HEK293 (cell line): Measurements from ENCODE around the gene TUBG1.

Experiments
- CTCF ChIA-PET: fragments of 350-600 bp; formaldehyde crosslinking; extraction: SDS; loops from one replicate; lab custom pipeline; 2021; ENCODE audit warnings: antibody characterized with exemption; lab: Yijun Ruan, JAX
- POLR2A ChIA-PET: fragments of 300-600 bp; formaldehyde crosslinking; extraction: SDS; loops from one replicate; lab custom pipeline; 2020; ENCODE audit warnings: antibody characterized with exemption, inconsistent platforms; lab: Yijun Ruan, JAX
- H3K27ac ChIP-seq: fragments of 200-500 bp; sonication (Bioruptor generic); 2 replicates; pipeline ENCODE4 v1.5.1; 2014; ENCODE audit warnings: low read depth, low read length, control low read depth, inconsistent platforms; ENCODE audit errors: extremely low read depth
- H3K36me3 ChIP-seq, 2 experiments: fragments of 200-500 bp in 1 of 2; sonication (Bioruptor generic) in 1 of 2; 1 replicate in 1 of 2; 2 replicates in 1 of 2; pipeline ENCODE4 v1.5.1; 2014 to 2017; ENCODE audit warnings: inconsistent platforms in 2 of 2, low read length in 2 of 2; ENCODE audit not compliant: control insufficient read depth in 2 of 2, insufficient read depth in 1 of 2
- H3K4me1 ChIP-seq: fragments of 200-500 bp; sonication (Bioruptor generic); 2 replicates; pipeline ENCODE4 v1.5.1; 2014; ENCODE audit warnings: mild to moderate bottlenecking, low read length, inconsistent platforms; ENCODE audit not compliant: control insufficient read depth, insufficient read depth
- H3K4me3 ChIP-seq: 2 replicates; pipeline ENCODE4 v1.5.1; 2011; ENCODE audit warnings: low read depth, mild to moderate bottlenecking, control low read depth, low read length, moderate library complexity
- H3K9me3 ChIP-seq: fragments of 200-500 bp; sonication (Bioruptor generic); 2 replicates; pipeline ENCODE4 v1.5.1; 2014; ENCODE audit warnings: low read depth, low read length, inconsistent platforms; ENCODE audit not compliant: control insufficient read depth, insufficient read depth
- CTCF ChIP-seq: fragments of 450-650 bp; formaldehyde crosslinking; IDR thresholded peaks from 2 replicates; pipeline ENCODE4 v1.5.1; 2016; ENCODE audit warnings: missing biosample characterization, missing genetic modification characterization
- IKZF3 ChIP-seq: fragments of 450-650 bp; IDR thresholded peaks from 2 replicates; pipeline ENCODE4 v1.5.0; 2018; ENCODE audit warnings: missing biosample characterization, mild to moderate bottlenecking, missing genetic modification characterization, moderate library complexity
- PRDM1 ChIP-seq: fragments of 450-650 bp; formaldehyde crosslinking; IDR thresholded peaks from 2 replicates; pipeline ENCODE4; 2016; ENCODE audit warnings: missing biosample characterization, missing genetic modification characterization
- SETDB1 ChIP-seq: IDR thresholded peaks from one replicate; pipeline ENCODE4 v1.6.1; 2017; ENCODE audit warnings: mild to moderate bottlenecking, low read length, moderate library complexity, mixed read lengths; ENCODE audit not compliant: insufficient read length
- ZBTB1 ChIP-seq: fragments of 450-650 bp; formaldehyde crosslinking; IDR thresholded peaks from 2 replicates; pipeline ENCODE4 v1.5.1; 2016; ENCODE audit warnings: missing biosample characterization, missing genetic modification characterization
- ZBTB17 ChIP-seq: fragments of 450-650 bp; formaldehyde crosslinking; IDR thresholded peaks from 2 replicates; pipeline ENCODE4 v1.5.1; 2016; ENCODE audit warnings: missing biosample characterization, missing genetic modification characterization
- ZIC2 ChIP-seq: fragments of 450-650 bp; formaldehyde crosslinking; IDR thresholded peaks from 2 replicates; pipeline ENCODE4 v1.5.1; 2016; ENCODE audit warnings: missing biosample characterization, missing genetic modification characterization
- ZNF132 ChIP-seq: fragments of 450-650 bp; formaldehyde crosslinking; IDR thresholded peaks from 2 replicates; pipeline ENCODE4 v1.5.1; 2017; ENCODE audit warnings: missing biosample characterization, missing genetic modification characterization, borderline replicate concordance
- ZNF16 ChIP-seq: fragments of 450-650 bp; formaldehyde crosslinking; IDR thresholded peaks from 2 replicates; pipeline ENCODE4 v1.5.1; 2016; ENCODE audit warnings: low read depth, missing biosample characterization, missing genetic modification characterization
- ZNF18 ChIP-seq: fragments of 450-650 bp; formaldehyde crosslinking; IDR thresholded peaks from 2 replicates; pipeline ENCODE4 v1.5.1; 2016; ENCODE audit warnings: missing biosample characterization, missing genetic modification characterization
- ZNF223 ChIP-seq: fragments of 450-650 bp; formaldehyde crosslinking; IDR thresholded peaks from 2 replicates; pipeline ENCODE4 v1.5.1; 2016; ENCODE audit warnings: missing biosample characterization, missing genetic modification characterization
- ZNF529 ChIP-seq: fragments of 450-650 bp; formaldehyde crosslinking; IDR thresholded peaks from 2 replicates; pipeline ENCODE4 v1.5.1; 2017; ENCODE audit warnings: missing genetic modification characterization, missing biosample characterization; ENCODE audit not compliant: insufficient replicate concordance
- ZNF600 ChIP-seq: fragments of 450-650 bp; formaldehyde crosslinking; IDR thresholded peaks from 2 replicates; pipeline ENCODE4 v1.5.1; 2016; ENCODE audit warnings: missing biosample characterization, missing genetic modification characterization
- ZNF623 ChIP-seq: fragments of 450-650 bp; formaldehyde crosslinking; IDR thresholded peaks from 2 replicates; pipeline ENCODE4 v1.5.1; 2016; ENCODE audit warnings: missing biosample characterization, missing genetic modification characterization
- ZNF792 ChIP-seq: fragments of 450-650 bp; formaldehyde crosslinking; IDR thresholded peaks from 2 replicates; pipeline ENCODE4 v1.5.1; 2016; ENCODE audit warnings: missing biosample characterization, missing genetic modification characterization
- TF ChIP-seq, protein P1 (sequence below): fragments of 450-650 bp; formaldehyde crosslinking; IDR thresholded peaks from 2 replicates; pipeline ENCODE4 v1.5.1; 2016; ENCODE audit warnings: missing biosample characterization, missing genetic modification characterization, low read depth
- TF ChIP-seq, protein P2 (sequence below): fragments of 450-650 bp; formaldehyde crosslinking; IDR thresholded peaks from 2 replicates; pipeline ENCODE4 v1.5.1; 2016; ENCODE audit warnings: missing biosample characterization, missing genetic modification characterization, borderline replicate concordance

TUBG1 gene

DNA sequence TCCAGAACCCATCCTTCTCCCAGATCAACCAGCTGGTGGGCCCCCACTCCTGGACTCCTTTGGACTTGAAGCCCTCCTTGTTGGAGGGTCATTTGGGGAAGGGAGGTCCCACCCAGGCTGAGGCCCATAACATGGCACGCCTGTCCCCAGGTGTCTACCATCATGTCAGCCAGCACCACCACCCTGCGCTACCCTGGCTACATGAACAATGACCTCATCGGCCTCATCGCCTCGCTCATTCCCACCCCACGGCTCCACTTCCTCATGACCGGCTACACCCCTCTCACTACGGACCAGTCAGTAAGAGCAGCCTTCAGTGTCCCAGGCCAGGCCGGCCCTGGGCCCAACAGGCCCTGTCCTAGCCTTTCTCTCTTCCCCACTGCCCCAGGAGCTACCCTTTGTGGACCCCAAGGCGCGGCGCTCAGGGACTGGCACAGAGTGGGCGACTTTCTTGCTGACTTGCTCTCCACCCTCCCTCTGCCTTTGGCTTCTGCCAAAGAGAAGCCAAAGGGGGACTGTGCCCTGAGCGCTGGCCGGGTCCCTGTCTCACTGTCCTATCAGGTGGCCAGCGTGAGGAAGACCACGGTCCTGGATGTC is 4.3 kb downstream of the TUBG1 start:
- Histone ChIP-seq H3K27ac (no peak overlapping the region), H3K4me3 (no peak overlapping the region), H3K4me1 (no peaks in the 10 kb centered on the region), H3K36me3 (peaks cover 32 to 56% of the 10 kb centered on the region in 2 experiments), H3K9me3 (no peaks in the 10 kb centered on the region)
- CTCF ChIA-PET: interaction anchor here (0.7 to 0.8 kb wide), 2 partner anchors 9 to 67 kb away, joined by 3 to 4 read pairs; no protein-coding TSS in a partner anchor
- POLR2A ChIA-PET: interaction anchor here (1.1 kb wide), 1 partner anchor 10 kb away, joined by 3 read pairs; no protein-coding TSS in a partner anchor
- TF ChIP-seq ZNF792 (tag by site-specific recombination) (no peak), ZBTB1 (no peak), ZNF223 (tag by site-specific recombination) (0 out of 2 replicates have a peak, but pooled peaks have one; percentile 70), IKZF3 (tag by site-specific recombination) (no peak)
- TF ChIP-seq, protein P1, sequence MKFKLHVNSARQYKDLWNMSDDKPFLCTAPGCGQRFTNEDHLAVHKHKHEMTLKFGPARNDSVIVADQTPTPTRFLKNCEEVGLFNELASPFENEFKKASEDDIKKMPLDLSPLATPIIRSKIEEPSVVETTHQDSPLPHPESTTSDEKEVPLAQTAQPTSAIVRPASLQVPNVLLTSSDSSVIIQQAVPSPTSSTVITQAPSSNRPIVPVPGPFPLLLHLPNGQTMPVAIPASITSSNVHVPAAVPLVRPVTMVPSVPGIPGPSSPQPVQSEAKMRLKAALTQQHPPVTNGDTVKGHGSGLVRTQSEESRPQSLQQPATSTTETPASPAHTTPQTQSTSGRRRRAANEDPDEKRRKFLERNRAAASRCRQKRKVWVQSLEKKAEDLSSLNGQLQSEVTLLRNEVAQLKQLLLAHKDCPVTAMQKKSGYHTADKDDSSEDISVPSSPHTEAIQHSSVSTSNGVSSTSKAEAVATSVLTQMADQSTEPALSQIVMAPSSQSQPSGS (tag by site-specific recombination): 0 out of 2 replicates have a peak, but pooled peaks have one; percentile 18
- TF ChIP-seq, all 188 proteins: peak for 2

GRCh38 chr17:42617956-42618431 is 8.5 kb downstream of the TUBG1 start:
- POLR2A ChIA-PET: interaction anchor here (0.7 to 4.0 kb wide), 8 partner anchors 9 to 66 kb away, joined by 3 to 48 read pairs (median 4); partner anchors contain the start of genes PLEKHH3, RETREG3, TUBG1 and TUBG2

DNA sequence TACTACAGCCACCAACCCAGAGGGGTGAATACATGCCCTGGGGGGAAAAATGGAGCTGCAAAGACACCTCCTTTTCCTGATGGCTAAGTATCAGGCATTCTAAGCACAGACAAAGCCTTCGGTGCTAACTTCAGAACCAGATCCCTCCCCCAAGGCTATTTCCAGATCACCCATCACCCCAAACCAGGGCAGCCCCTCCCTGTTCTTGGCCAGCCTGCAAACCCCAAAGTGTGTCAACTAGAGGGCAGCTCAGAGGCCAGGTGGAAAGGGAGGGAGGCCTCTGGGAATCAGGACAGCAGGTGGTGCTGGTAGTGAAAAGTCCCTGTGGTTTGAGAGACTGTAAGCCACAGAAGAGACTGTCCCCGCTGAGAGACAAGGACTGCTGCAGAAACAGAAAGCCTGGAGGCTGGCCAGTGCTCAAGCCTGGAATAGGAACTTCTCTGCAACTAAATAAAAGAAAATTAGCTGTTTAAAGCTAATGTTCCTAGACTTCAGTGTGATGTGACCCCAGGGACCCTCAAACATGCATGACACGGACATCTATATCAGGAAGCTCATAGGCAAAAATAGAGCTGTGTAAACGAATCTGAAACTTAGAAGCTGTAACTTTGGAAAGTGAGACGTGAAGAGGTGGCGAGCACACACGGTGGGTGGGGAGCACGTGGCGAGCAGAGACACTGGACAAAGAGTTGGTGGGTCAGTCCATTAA is 9.1 kb downstream of the TUBG1 start:
- no peaks in the 10 kb centered on the region for H3K4me1 ChIP-seq
- CTCF ChIA-PET: interaction anchor here (0.7 to 2.0 kb wide), 13 partner anchors 10 to 927 kb away, joined by 3 to 16 read pairs (median 4); partner anchors contain the start of genes PLEKHH3, PSMC3IP and TUBG2
- POLR2A ChIA-PET: interaction anchor here (0.7 to 4.0 kb wide), 10 partner anchors 9 to 65 kb away, joined by 3 to 48 read pairs (median 4); partner anchors contain the start of genes PLEKHH3, RETREG3, TUBG1 and TUBG2
- peaks cover 15 to 32% of the 10 kb centered on the region in 2 experiments for H3K36me3 ChIP-seq
- H3K9me3 ChIP-seq: no peaks in the 10 kb centered on the region
- H3K27ac ChIP-seq: no peak overlapping the region
- H3K4me3 ChIP-seq: no peak overlapping the region
- TF ChIP-seq, protein P2, sequence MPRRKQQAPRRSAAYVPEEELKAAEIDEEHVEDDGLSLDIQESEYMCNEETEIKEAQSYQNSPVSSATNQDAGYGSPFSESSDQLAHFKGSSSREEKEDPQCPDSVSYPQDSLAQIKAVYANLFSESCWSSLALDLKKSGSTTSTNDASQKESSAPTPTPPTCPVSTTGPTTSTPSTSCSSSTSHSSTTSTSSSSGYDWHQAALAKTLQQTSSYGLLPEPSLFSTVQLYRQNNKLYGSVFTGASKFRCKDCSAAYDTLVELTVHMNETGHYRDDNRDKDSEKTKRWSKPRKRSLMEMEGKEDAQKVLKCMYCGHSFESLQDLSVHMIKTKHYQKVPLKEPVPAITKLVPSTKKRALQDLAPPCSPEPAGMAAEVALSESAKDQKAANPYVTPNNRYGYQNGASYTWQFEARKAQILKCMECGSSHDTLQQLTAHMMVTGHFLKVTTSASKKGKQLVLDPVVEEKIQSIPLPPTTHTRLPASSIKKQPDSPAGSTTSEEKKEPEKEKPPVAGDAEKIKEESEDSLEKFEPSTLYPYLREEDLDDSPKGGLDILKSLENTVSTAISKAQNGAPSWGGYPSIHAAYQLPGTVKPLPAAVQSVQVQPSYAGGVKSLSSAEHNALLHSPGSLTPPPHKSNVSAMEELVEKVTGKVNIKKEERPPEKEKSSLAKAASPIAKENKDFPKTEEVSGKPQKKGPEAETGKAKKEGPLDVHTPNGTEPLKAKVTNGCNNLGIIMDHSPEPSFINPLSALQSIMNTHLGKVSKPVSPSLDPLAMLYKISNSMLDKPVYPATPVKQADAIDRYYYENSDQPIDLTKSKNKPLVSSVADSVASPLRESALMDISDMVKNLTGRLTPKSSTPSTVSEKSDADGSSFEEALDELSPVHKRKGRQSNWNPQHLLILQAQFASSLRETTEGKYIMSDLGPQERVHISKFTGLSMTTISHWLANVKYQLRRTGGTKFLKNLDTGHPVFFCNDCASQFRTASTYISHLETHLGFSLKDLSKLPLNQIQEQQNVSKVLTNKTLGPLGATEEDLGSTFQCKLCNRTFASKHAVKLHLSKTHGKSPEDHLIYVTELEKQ: no peak
- TF ChIP-seq ZBTB17 (tag by site-specific recombination): 0 out of 2 replicates have a peak, but pooled peaks have one; percentile 28
- TF ChIP-seq CTCF (tag by site-specific recombination): peak; percentile 90
- TF ChIP-seq ZNF16 (tag by site-specific recombination): no peak
- no peak for TF ChIP-seq ZNF132 (tag by site-specific recombination)
- TF ChIP-seq ZNF623 (tag by site-specific recombination): 0 out of 2 replicates have a peak, but pooled peaks have one; percentile 23
- TF ChIP-seq ZIC2 (tag by site-specific recombination): peak; percentile 78; the same call in 1 of the 2 replicates
- TF ChIP-seq PRDM1 (tag by site-specific recombination): peak; percentile 71

More at GRCh38 chr17:42617956-42618431, 8.5 kb downstream of the TUBG1 start:
- TF ChIP-seq SETDB1 (no peak), ZNF600 (tag by site-specific recombination) (0 out of 2 replicates have a peak, but pooled peaks have one; percentile 11), ZNF529 (tag by site-specific recombination) (no peak), ZNF18 (tag by site-specific recombination) (peak; percentile 84)
- no peaks in the 10 kb centered on the region for H3K4me1 ChIP-seq
- no peak overlapping the region for H3K27ac ChIP-seq
- CTCF ChIA-PET: interaction anchor here (0.7 to 2.0 kb wide), 11 partner anchors 10 to 927 kb away, joined by 3 to 16 read pairs (median 4); partner anchors contain the start of genes PLEKHH3 and PSMC3IP
- no peak overlapping the region for H3K4me3 ChIP-seq
- peaks cover 18 to 38% of the 10 kb centered on the region in 2 experiments for H3K36me3 ChIP-seq
- no peaks in the 10 kb centered on the region for H3K9me3 ChIP-seq
